K562 (cell line): Measurements from ENCODE around the gene VSIG10. TPM values are rescaled to one million over a fixed set of nuclear protein-coding genes. Genes with fewer than 3 reads are reported as not detected.
A peak's percentile ranks its signal among the peaks of the same experiment; 100 is the strongest.

Experiments
- ASH1L ChIP-seq: fragments of 450-650 bp; IDR thresholded peaks from 2 replicates; pipeline ENCODE4 v1.6.1; 2018; ENCODE audit warnings: borderline replicate concordance, mild to moderate bottlenecking, low read depth; ENCODE audit not compliant: partially characterized antibody
- C11orf30 ChIP-seq: fragments of 450-650 bp; IDR thresholded peaks from 2 replicates; pipeline ENCODE4 v1.6.1; 2016; ENCODE audit warnings: low read depth, mild to moderate bottlenecking
- HNRNPK ChIP-seq: fragments of 200-400 bp; formaldehyde crosslinking; IDR thresholded peaks from one replicate; pipeline ENCODE4 v1.6.1; 2018; ENCODE audit warnings: mild to moderate bottlenecking, low read depth, low read length; ENCODE audit not compliant: poor library complexity, severe bottlenecking
- HNRNPLL ChIP-seq: fragments of 200-400 bp; formaldehyde crosslinking; IDR thresholded peaks from 2 replicates; pipeline ENCODE4 v1.6.1; 2017; ENCODE audit warnings: low read length, low read depth, mild to moderate bottlenecking; ENCODE audit not compliant: poor library complexity, severe bottlenecking
- MCM5 ChIP-seq: fragments of 450-650 bp; IDR thresholded peaks from 2 replicates; pipeline ENCODE4 v1.6.1; 2016; ENCODE audit warnings: low read depth
- NR2C1 ChIP-seq, 2 experiments: fragments of 450-650 bp; IDR thresholded peaks; 2 replicates each; pipeline ENCODE4 v1.6.1; 2017; ENCODE audit warnings: mild to moderate bottlenecking in 2 of 2, antibody characterized with exemption in 1 of 2, inconsistent platforms in 1 of 2, missing compliant biosample characterization in 1 of 2, missing genetic modification characterization in 1 of 2
- SP1 ChIP-seq: sonication (generic); formaldehyde crosslinking; IDR thresholded peaks from 2 replicates; pipeline ENCODE4 v1.8.1; 2022; ENCODE audit warnings: mild to moderate bottlenecking, missing genetic modification reagents
- ZBTB1 ChIP-seq: sonication (generic); formaldehyde crosslinking; IDR thresholded peaks from 2 replicates; pipeline ENCODE4 v1.8.1; 2023; ENCODE audit warnings: missing genetic modification reagents, low read depth, mild to moderate bottlenecking, borderline replicate concordance
- ZKSCAN3 ChIP-seq: fragments of 250-450 bp; sonication (Bioruptor Pico); IDR thresholded peaks from 2 replicates; pipeline ENCODE4 v1.4.0; 2020
- ZNF12 ChIP-seq: sonication (generic); formaldehyde crosslinking; IDR thresholded peaks from 2 replicates; pipeline ENCODE4 v1.4.0; 2020; ENCODE audit warnings: mild to moderate bottlenecking, missing genetic modification reagents
- polyA plus RNA-seq, 8 experiments: library from polyadenylated mRNA; depleted of rRNA in 4 of 8; stranded (reverse) in 5 of 8; unstranded in 3 of 8; fragments of >200 nt; fragmentation: Nextera tagmentation in 2 of 8; fragmentation: Illumina TruSeq in 1 of 8; extraction: Ambion mirVana in 2 of 8; extraction: Trizol in 1 of 8; gene quantifications; 2 replicates each; pipeline versions ENCODE4 v1.2.1 to v1.2.3, GENCODE V29; 2011 to 2014; ENCODE audit warnings: inconsistent platforms in 1 of 8, missing spikeins in 1 of 8
- total RNA-seq, 7 experiments: library from RNA; depleted of rRNA in 6 of 7; stranded (reverse); fragments of >200 nt in 6 of 7; fragmentation: Illumina TruSeq in 2 of 7; extraction: Trizol in 2 of 7; gene quantifications; 2 replicates each; pipeline versions ENCODE4 v1.2.1 to v1.2.3, GENCODE V29; 2011 to 2021; ENCODE audit warnings: low replicate concordance in 1 of 7
- TF ChIP-seq, protein P1 (sequence below), 2 experiments: fragments of 450-650 bp; IDR thresholded peaks; 2 replicates each; pipeline ENCODE4 v1.6.1; 2016
- TF ChIP-seq, protein P2 (sequence below): fragments of 250-450 bp; sonication (Bioruptor Pico); IDR thresholded peaks from 2 replicates; pipeline ENCODE4 v1.5.1; 2021; ENCODE audit warnings: mild to moderate bottlenecking
- TF ChIP-seq, protein P3 (sequence below): sonication (generic); formaldehyde crosslinking; IDR thresholded peaks from 2 replicates; pipeline ENCODE4 v1.8.1; 2023; ENCODE audit warnings: mild to moderate bottlenecking, missing genetic modification reagents
- TF ChIP-seq, protein P4 (sequence below): sonication (generic); formaldehyde crosslinking; IDR thresholded peaks from 2 replicates; pipeline ENCODE4 v1.8.1; 2023; ENCODE audit warnings: mild to moderate bottlenecking, missing genetic modification reagents
- TF ChIP-seq, protein P5 (sequence below): fragments of 250-450 bp; sonication (Bioruptor Pico); IDR thresholded peaks from 2 replicates; pipeline ENCODE4 v1.4.0; 2020; ENCODE audit warnings: mild to moderate bottlenecking, moderate library complexity
- TF ChIP-seq, protein P6 (sequence below), 3 experiments: IDR thresholded peaks in 2 of 3; conservative IDR thresholded peaks in 1 of 3; 2 replicates each; pipeline ENCODE4 v1.5.1; 2011 to 2012; ENCODE audit warnings: low read length in 3 of 3, mild to moderate bottlenecking in 3 of 3, control low read depth in 2 of 3, improper control_type of control experiment in 1 of 3, inconsistent platforms in 1 of 3, low read depth in 1 of 3, mixed read lengths in 1 of 3, moderate library complexity in 1 of 3; ENCODE audit not compliant: insufficient read depth in 2 of 3

Gene VSIG10
- total and polyA plus RNA-seq, 9 of the 15 experiments (the other 6 are each of a cell fraction or from before 2014, with no cell fraction given), result 4.1 to 8.8 (median 4.7) TPM

DNA sequence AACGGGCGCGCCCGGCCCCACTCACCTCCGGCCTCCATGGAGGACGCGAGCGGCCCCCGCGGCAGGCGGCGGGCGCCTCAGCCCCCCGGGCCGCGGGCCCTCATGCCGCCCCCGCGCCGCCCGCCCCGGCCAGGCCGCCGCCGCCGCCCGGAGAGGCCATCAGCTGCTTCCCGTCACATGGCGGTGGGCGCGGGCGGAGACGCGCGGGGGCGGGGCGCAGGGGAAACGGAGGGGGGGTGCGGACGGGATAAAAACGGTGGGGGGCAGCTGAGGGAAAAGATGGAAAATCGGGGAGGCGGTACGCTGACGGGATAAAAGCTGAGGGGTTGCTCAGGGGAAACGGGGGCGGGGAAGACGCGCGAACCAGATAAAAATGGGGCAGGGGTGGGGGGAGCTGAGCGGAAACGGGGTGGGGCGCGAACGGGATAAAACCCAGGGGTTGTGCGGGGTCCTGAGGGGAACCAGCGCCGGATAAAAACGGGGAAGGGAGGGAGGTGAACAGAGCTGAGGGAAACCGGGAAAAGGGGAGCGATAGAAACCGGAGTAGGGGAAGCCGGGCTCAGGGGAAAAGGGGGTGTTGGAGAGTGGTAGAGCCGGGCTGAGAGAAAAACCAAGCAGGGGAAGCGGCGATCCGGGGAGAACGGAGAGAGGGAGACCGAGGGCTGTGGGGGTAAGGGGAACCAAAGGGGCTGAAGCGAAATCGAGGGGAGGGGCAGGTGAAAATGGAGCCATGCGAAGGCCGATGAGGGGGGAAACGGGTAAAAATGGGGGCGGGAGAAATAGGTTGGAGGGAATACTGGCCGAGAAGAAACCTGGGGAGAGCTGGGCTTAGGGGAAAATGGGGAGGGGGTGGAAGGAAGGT lies 42.6 kb downstream of the VSIG10 start, which contains the start of gene WSB2 (continued):
- TF ChIP-seq, protein P1, sequence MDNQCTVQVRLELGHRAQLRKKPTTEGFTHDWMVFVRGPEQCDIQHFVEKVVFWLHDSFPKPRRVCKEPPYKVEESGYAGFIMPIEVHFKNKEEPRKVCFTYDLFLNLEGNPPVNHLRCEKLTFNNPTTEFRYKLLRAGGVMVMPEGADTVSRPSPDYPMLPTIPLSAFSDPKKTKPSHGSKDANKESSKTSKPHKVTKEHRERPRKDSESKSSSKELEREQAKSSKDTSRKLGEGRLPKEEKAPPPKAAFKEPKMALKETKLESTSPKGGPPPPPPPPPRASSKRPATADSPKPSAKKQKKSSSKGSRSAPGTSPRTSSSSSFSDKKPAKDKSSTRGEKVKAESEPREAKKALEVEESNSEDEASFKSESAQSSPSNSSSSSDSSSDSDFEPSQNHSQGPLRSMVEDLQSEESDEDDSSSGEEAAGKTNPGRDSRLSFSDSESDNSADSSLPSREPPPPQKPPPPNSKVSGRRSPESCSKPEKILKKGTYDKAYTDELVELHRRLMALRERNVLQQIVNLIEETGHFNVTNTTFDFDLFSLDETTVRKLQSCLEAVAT (IDR thresholded peaks at IDR 0.05), result peak; percentile 66 to 73; a peak in 1 of 4 replicates
- TF ChIP-seq, protein P2, sequence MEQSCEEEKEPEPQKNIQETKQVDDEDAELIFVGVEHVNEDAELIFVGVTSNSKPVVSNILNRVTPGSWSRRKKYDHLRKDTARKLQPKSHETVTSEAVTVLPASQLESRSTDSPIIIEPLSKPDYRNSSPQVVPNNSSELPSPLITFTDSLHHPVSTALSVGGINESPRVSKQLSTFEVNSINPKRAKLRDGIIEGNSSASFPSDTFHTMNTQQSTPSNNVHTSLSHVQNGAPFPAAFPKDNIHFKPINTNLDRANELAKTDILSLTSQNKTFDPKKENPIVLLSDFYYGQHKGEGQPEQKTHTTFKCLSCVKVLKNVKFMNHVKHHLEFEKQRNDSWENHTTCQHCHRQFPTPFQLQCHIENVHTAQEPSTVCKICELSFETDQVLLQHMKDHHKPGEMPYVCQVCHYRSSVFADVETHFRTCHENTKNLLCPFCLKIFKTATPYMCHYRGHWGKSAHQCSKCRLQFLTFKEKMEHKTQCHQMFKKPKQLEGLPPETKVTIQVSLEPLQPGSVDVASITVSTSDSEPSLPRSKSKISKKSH (CRISPR knock-in tag), result no peak
- TF ChIP-seq, protein P3, sequence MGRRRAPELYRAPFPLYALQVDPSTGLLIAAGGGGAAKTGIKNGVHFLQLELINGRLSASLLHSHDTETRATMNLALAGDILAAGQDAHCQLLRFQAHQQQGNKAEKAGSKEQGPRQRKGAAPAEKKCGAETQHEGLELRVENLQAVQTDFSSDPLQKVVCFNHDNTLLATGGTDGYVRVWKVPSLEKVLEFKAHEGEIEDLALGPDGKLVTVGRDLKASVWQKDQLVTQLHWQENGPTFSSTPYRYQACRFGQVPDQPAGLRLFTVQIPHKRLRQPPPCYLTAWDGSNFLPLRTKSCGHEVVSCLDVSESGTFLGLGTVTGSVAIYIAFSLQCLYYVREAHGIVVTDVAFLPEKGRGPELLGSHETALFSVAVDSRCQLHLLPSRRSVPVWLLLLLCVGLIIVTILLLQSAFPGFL, result no peak
- TF ChIP-seq MCM5, result no peak
- TF ChIP-seq, protein P4, sequence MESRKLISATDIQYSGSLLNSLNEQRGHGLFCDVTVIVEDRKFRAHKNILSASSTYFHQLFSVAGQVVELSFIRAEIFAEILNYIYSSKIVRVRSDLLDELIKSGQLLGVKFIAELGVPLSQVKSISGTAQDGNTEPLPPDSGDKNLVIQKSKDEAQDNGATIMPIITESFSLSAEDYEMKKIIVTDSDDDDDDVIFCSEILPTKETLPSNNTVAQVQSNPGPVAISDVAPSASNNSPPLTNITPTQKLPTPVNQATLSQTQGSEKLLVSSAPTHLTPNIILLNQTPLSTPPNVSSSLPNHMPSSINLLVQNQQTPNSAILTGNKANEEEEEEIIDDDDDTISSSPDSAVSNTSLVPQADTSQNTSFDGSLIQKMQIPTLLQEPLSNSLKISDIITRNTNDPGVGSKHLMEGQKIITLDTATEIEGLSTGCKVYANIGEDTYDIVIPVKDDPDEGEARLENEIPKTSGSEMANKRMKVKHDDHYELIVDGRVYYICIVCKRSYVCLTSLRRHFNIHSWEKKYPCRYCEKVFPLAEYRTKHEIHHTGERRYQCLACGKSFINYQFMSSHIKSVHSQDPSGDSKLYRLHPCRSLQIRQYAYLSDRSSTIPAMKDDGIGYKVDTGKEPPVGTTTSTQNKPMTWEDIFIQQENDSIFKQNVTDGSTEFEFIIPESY (CRISPR knock-in tag), result no peak
- TF ChIP-seq, protein P5, sequence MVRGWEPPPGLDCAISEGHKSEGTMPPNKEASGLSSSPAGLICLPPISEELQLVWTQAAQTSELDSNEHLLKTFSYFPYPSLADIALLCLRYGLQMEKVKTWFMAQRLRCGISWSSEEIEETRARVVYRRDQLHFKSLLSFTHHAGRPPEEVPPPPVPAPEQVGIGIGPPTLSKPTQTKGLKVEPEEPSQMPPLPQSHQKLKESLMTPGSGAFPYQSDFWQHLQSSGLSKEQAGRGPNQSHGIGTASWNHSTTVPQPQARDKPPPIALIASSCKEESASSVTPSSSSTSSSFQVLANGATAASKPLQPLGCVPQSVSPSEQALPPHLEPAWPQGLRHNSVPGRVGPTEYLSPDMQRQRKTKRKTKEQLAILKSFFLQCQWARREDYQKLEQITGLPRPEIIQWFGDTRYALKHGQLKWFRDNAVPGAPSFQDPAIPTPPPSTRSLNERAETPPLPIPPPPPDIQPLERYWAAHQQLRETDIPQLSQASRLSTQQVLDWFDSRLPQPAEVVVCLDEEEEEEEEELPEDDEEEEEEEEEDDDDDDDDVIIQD (CRISPR knock-in tag), result no peak
- no peak for TF ChIP-seq HNRNPK
- TF ChIP-seq ZBTB1, result no peak
- TF ChIP-seq ASH1L, result peak; percentile 11
- no peak for TF ChIP-seq HNRNPLL
- no peak for TF ChIP-seq SP1 (CRISPR knock-in tag)
- no peak for TF ChIP-seq ZNF12 (CRISPR knock-in tag)
- no peak for TF ChIP-seq ZKSCAN3 (CRISPR knock-in tag)
- TF ChIP-seq, protein P6, sequence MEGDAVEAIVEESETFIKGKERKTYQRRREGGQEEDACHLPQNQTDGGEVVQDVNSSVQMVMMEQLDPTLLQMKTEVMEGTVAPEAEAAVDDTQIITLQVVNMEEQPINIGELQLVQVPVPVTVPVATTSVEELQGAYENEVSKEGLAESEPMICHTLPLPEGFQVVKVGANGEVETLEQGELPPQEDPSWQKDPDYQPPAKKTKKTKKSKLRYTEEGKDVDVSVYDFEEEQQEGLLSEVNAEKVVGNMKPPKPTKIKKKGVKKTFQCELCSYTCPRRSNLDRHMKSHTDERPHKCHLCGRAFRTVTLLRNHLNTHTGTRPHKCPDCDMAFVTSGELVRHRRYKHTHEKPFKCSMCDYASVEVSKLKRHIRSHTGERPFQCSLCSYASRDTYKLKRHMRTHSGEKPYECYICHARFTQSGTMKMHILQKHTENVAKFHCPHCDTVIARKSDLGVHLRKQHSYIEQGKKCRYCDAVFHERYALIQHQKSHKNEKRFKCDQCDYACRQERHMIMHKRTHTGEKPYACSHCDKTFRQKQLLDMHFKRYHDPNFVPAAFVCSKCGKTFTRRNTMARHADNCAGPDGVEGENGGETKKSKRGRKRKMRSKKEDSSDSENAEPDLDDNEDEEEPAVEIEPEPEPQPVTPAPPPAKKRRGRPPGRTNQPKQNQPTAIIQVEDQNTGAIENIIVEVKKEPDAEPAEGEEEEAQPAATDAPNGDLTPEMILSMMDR (IDR thresholded peaks at IDR 0.05 in 2 of 3, conservative IDR thresholded peaks at IDR 0.05 in 1 of 3; ENCODE audit: insufficient read depth in 2 of 3, low read depth in 1 of 3, low read length in 3 of 3), result no peak
- TF ChIP-seq C11orf30, result no peak
- TF ChIP-seq NR2C1 (IDR thresholded peaks at IDR 0.05), result no peak
- TF ChIP-seq NR2C1 (tag; IDR thresholded peaks at IDR 0.05), result no peak
